CD14-positive monocyte (primary cell): ENCODE results near the gene TDRD7. TPM values are rescaled to one million over a fixed set of nuclear protein-coding genes. Genes with fewer than 3 reads are reported as not detected.
A peak's percentile ranks its signal among the peaks of the same experiment; 100 is the strongest.

Experiments
- DNase-seq, 3 donors: peaks; one replicate each; pipeline ENCODE4 v3.0.0-alpha.2; 2011 to 2022
- H2AFZ ChIP-seq: 2 replicates; pipeline ENCODE4 v1.6.0; 2012; ENCODE audit warnings: mild to moderate bottlenecking, low read depth, low read length, inconsistent platforms; ENCODE audit not compliant: insufficient read depth, poor library complexity, severe bottlenecking
- H3K27ac ChIP-seq, 2 donors: 1 replicate in 1 of 2; 2 replicates in 1 of 2; pipeline ENCODE4 v1.5.1; 2012 to 2013; ENCODE audit warnings: low read length in 2 of 2, control low read depth in 1 of 2, inconsistent platforms in 1 of 2, low read depth in 1 of 2, mild to moderate bottlenecking in 1 of 2
- H3K27me3 ChIP-seq, 2 donors: one replicate each; pipeline versions ENCODE4 v1.6.0 to v1.6.1; 2011 to 2013; ENCODE audit warnings: low read length in 2 of 2; ENCODE audit not compliant: control insufficient read depth in 2 of 2, insufficient read depth in 2 of 2
- H3K36me3 ChIP-seq, 2 donors: replicated peaks in 1 of 2; 1 replicate in 1 of 2; 2 replicates in 1 of 2; pipeline versions ENCODE4 v1.5.1 to v1.6.1; 2012 to 2013; ENCODE audit warnings: low read length in 2 of 2, control low read depth in 1 of 2, inconsistent platforms in 1 of 2, mild to moderate bottlenecking in 1 of 2; ENCODE audit not compliant: insufficient read depth in 2 of 2, control insufficient read depth in 1 of 2
- H3K4me1 ChIP-seq, 2 donors: 1 replicate in 1 of 2; 2 replicates in 1 of 2; pipeline versions ENCODE4 v1.5.1 to v1.6.1; 2012 to 2013; ENCODE audit warnings: low read length in 2 of 2, control low read depth in 1 of 2, inconsistent platforms in 1 of 2, mild to moderate bottlenecking in 1 of 2, moderate library complexity in 1 of 2; ENCODE audit not compliant: insufficient read depth in 2 of 2, control insufficient read depth in 1 of 2
- H3K4me2 ChIP-seq: replicated peaks from 2 replicates; pipeline ENCODE3; 2012; ENCODE audit warnings: low read length, moderate library complexity, mild to moderate bottlenecking; ENCODE audit not compliant: poor library complexity, severe bottlenecking; ENCODE audit errors: extremely low read depth
- H3K4me3 ChIP-seq, 3 experiments: fragments of 200-600 bp in 1 of 3; sonication (generic) in 1 of 3; replicated peaks in 1 of 3; 1 replicate in 2 of 3; 2 replicates in 1 of 3; pipeline ENCODE4 v1.5.1; 2011 to 2013; ENCODE audit warnings: low read length in 3 of 3, mild to moderate bottlenecking in 3 of 3, control low read depth in 2 of 3, low read depth in 2 of 3, inconsistent platforms in 1 of 3, moderate library complexity in 1 of 3
- H3K79me2 ChIP-seq: 2 replicates; pipeline ENCODE4 v1.6.0; 2012; ENCODE audit warnings: mild to moderate bottlenecking, control low read depth, inconsistent platforms, low read length, moderate library complexity; ENCODE audit not compliant: insufficient read depth
- H3K9ac ChIP-seq: 2 replicates; pipeline ENCODE4 v1.6.0; 2017; ENCODE audit warnings: low read length, mild to moderate bottlenecking; ENCODE audit not compliant: insufficient read depth, poor library complexity, severe bottlenecking
- H3K9me3 ChIP-seq, 2 donors: replicated peaks in 1 of 2; 1 replicate in 1 of 2; 2 replicates in 1 of 2; pipeline versions ENCODE4 v1.5.1 to v1.6.1; 2012 to 2013; ENCODE audit warnings: low read length in 2 of 2, control low read depth in 1 of 2; ENCODE audit not compliant: control insufficient read depth in 1 of 2, insufficient read depth in 1 of 2
- H4K20me1 ChIP-seq: 2 replicates; pipeline ENCODE4 v1.6.0; 2012; ENCODE audit warnings: mild to moderate bottlenecking, low read length, control low read depth, moderate library complexity; ENCODE audit not compliant: insufficient read depth
- H3K27ac Mint-ChIP-seq, 7 donors: one replicate each; pipeline ENCODE4 v1.8.0; 2020; ENCODE audit warnings: mild to moderate bottlenecking in 7 of 7, mixed read lengths in 7 of 7, moderate library complexity in 6 of 7, inconsistent platforms in 2 of 7
- H3K27me3 Mint-ChIP-seq, 3 donors: one replicate each; pipeline ENCODE4 v1.8.0; 2021 to 2022; ENCODE audit warnings: low read depth in 3 of 3, mild to moderate bottlenecking in 3 of 3, mixed read lengths in 3 of 3, moderate library complexity in 3 of 3, inconsistent platforms in 1 of 3
- H3K36me3 Mint-ChIP-seq, 2 donors: one replicate each; pipeline ENCODE4 v1.8.0; 2020; ENCODE audit warnings: mixed read lengths in 2 of 2, inconsistent platforms in 1 of 2, mild to moderate bottlenecking in 1 of 2
- H3K4me1 Mint-ChIP-seq: one replicate; pipeline ENCODE4 v1.8.0; 2020; ENCODE audit warnings: mild to moderate bottlenecking, mixed read lengths
- H3K4me3 Mint-ChIP-seq, 2 donors: one replicate each; pipeline ENCODE4 v1.8.0; 2020; ENCODE audit warnings: mild to moderate bottlenecking in 2 of 2, mixed read lengths in 2 of 2, moderate library complexity in 1 of 2
- H3K9me3 Mint-ChIP-seq, 7 donors: one replicate each; pipeline ENCODE4 v1.8.0; 2020 to 2022; ENCODE audit warnings: mixed read lengths in 7 of 7, mild to moderate bottlenecking in 6 of 7, moderate library complexity in 6 of 7, inconsistent platforms in 2 of 7
- CTCF ChIP-seq: fragments of 200-600 bp; IDR thresholded peaks from one replicate; pipeline ENCODE4 v1.8.0; 2022; ENCODE audit warnings: antibody characterized with exemption, mild to moderate bottlenecking
- WGBS: methylation state at CpG from one replicate; pipeline ENCODE4 v1.1.5; 2013; ENCODE audit warnings: missing lambda C conversion rate; ENCODE audit not compliant: insufficient coverage; 5-methylcytosine and 5-hydroxymethylcytosine counted together
- intact Hi-C, 2 donors: fragments of 100-400 bp; cut with micrococcal nuclease; formaldehyde crosslinking; loops; one replicate each; pipeline versions ENCODE4 v1.15.0 to v1.15.1; 2023
- polyA plus RNA-seq, 3 donors: library from polyadenylated mRNA; depleted of rRNA in 1 of 3; unstranded in 2 of 3; stranded (reverse) in 1 of 3; fragments of 300-500 nt in 2 of 3; fragments of >200 nt in 1 of 3; fragmentation: Illumina TruSeq in 2 of 3; gene quantifications; 1 replicate in 2 of 3; 2 replicates in 1 of 3; pipeline ENCODE4 v1.2.3, GENCODE V29; 2012 to 2021

Gene TDRD7
- polyA plus RNA-seq, 3 donors: 8.1 to 12.0 (median 11.1) TPM

GRCh38 chr9:97536480-97536879 lies 124.6 kb downstream of the TDRD7 start:
- no peak for DNase-seq
- H3K9ac ChIP-seq: no peak overlapping the region
- H3K4me2 ChIP-seq: no peak overlapping the region
- no peak overlapping the region for H3K27ac ChIP-seq
- Mint-ChIP-seq H3K4me1 (no peaks in the 10 kb centered on the region), H3K36me3 (no peaks in the 10 kb centered on the region), H3K27me3 (peaks cover 1 to 3% (median 1%) of the 10 kb centered on the region in 3 donors), H3K27ac (no peak overlapping the region), H3K4me3 (no peak overlapping the region), H3K9me3 (peaks cover 0 to 9% (median 3%) of the 10 kb centered on the region in 7 donors)
- intact Hi-C loops: no loop called here
- 100% methylated on average over 1 of the region's 9 CpGs for WGBS
- H3K4me1 ChIP-seq: no peaks in the 10 kb centered on the region
- H3K36me3 ChIP-seq: no peaks in the 10 kb centered on the region
- no peaks in the 10 kb centered on the region for H3K9me3 ChIP-seq
- no peak for TF ChIP-seq CTCF
- no peak overlapping the region for H3K4me3 ChIP-seq
- H3K79me2 ChIP-seq: no peaks in the 10 kb centered on the region
- H3K27me3 ChIP-seq: no peaks in the 10 kb centered on the region
- H2AFZ ChIP-seq: no peak overlapping the region
- H4K20me1 ChIP-seq: no peaks in the 10 kb centered on the region

- peaks cover 4 to 7% (median 4%) of the 10 kb centered on the region in 3 donors for H3K27me3 Mint-ChIP-seq
- Histone ChIP-seq H3K4me3 (no peak overlapping the region), H3K4me1 (no peaks in the 10 kb centered on the region), H2AFZ (no peak overlapping the region), H3K27me3 (no peaks in the 10 kb centered on the region), H4K20me1 (no peaks in the 10 kb centered on the region), H3K36me3 (no peaks in the 10 kb centered on the region), H3K79me2 (no peaks in the 10 kb centered on the region), H3K27ac (no peak overlapping the region), H3K9me3 (no peaks in the 10 kb centered on the region), H3K4me2 (no peak overlapping the region), H3K9ac (no peak overlapping the region)
- peaks cover 2% of the 10 kb centered on the region for H3K4me1 Mint-ChIP-seq
- no peak for TF ChIP-seq CTCF
- intact Hi-C loops: no loop called here
- no peak for DNase-seq
- WGBS: no CpG with 5 or more reads among the region's 1 CpG
- no peaks in the 10 kb centered on the region for H3K9me3 Mint-ChIP-seq
- peak overlapping the region in 1 of 7 donors; percentile 28 for H3K27ac Mint-ChIP-seq
- H3K36me3 Mint-ChIP-seq: no peaks in the 10 kb centered on the region
- H3K4me3 Mint-ChIP-seq: no peak overlapping the region
These were observed 131.7 kb downstream of the TDRD7 start for GRCh38 chr9:97543561-97543960.
